A549 (cell line): ENCODE results near the gene TMEM121B. TPM values are rescaled to one million over a fixed set of nuclear protein-coding genes. Genes with fewer than 3 reads are reported as not detected.

ENCODE experiments used
- ATAC-seq, 2 experiments: fragments of 200-7000 bp in 1 of 2; fragments of >200 bp in 1 of 2; cut with Nextera tagmentation in 1 of 2; cut with Tn5 transposase in 1 of 2; 3 replicates each; pipeline versions ENCODE4 v1.8.0 to v1.9.1; 2018 to 2020; ENCODE audit warnings: mild to moderate bottlenecking in 1 of 2, moderate library complexity in 1 of 2
- CTCF ChIA-PET: fragments of 300-600 bp; sonication (Branson Sonifier 250); formaldehyde crosslinking; extraction: SDS; loops from one replicate; lab custom pipeline; 2021; ENCODE audit warnings: antibody characterized with exemption, inconsistent platforms; lab: Yijun Ruan, JAX
- POLR2A ChIA-PET: fragments of 350-600 bp; formaldehyde crosslinking; extraction: SDS; loops from one replicate; lab custom pipeline; 2021; ENCODE audit warnings: antibody characterized with exemption, inconsistent platforms; lab: Yijun Ruan, JAX
- DNase-seq, 2 experiments: peaks; one replicate each; pipeline versions ENCODE4 v3.0.0 to v3.0.0-alpha.2; 2011 to 2016; ENCODE audit warnings: low read depth in 1 of 2, low spot score in 1 of 2
- FAIRE-seq: peaks from 2 replicates; lab custom pipeline; 2011; peaks lifted over from hg19 to GRCh38; lab: Jason Lieb, UNC
- H3K27ac ChIP-seq, 2 experiments: fragments of >200 bp; sonication (Bioruptor Twin); formaldehyde crosslinking; 3 replicates each; pipeline ENCODE4 v1.5.1; 2016 to 2017
- H3K4me1 ChIP-seq: fragments of >200 bp; sonication (Bioruptor Twin); formaldehyde crosslinking; 3 replicates; pipeline ENCODE4 v1.6.1; 2016
- H3K4me2 ChIP-seq: fragments of >200 bp; sonication (Bioruptor Twin); formaldehyde crosslinking; 3 replicates; pipeline ENCODE4 v1.6.1; 2016
- H3K4me3 ChIP-seq: fragments of >200 bp; sonication (Bioruptor Twin); formaldehyde crosslinking; 3 replicates; pipeline ENCODE4 v1.5.1; 2016
- H3K9me3 ChIP-seq: fragments of >200 bp; sonication (Bioruptor Twin); formaldehyde crosslinking; 3 replicates; pipeline ENCODE4 v1.6.1; 2016
- CEBPB ChIP-seq, 2 experiments: fragments of >200 bp in 1 of 2; sonication (Bioruptor Twin) in 1 of 2; formaldehyde crosslinking in 1 of 2; IDR thresholded peaks; 2 replicates each; pipeline ENCODE4 v1.6.1; 2012 to 2016
- CHD2 ChIP-seq: fragments of 150-350 bp; IDR thresholded peaks from 2 replicates; pipeline ENCODE4 v1.6.1; 2014; ENCODE audit warnings: low read length; ENCODE audit not compliant: partially characterized antibody
- CTCF ChIP-seq: fragments of >200 bp; sonication (Bioruptor Twin); formaldehyde crosslinking; IDR thresholded peaks from 3 replicates; pipeline ENCODE4 v1.5.1; 2016
- EHF ChIP-seq: fragments of 250-450 bp; sonication (Bioruptor Pico); IDR thresholded peaks from 2 replicates; pipeline ENCODE4 v1.5.0; 2020; ENCODE audit warnings: mild to moderate bottlenecking
- FOSL2 ChIP-seq, 2 experiments: fragments of 450-650 bp in 1 of 2; fragments of >200 bp in 1 of 2; sonication (Bioruptor Twin) in 1 of 2; formaldehyde crosslinking; IDR thresholded peaks; 2 replicates each; pipeline versions ENCODE4 v1.5.0 to v1.6.1; 2016 to 2020; ENCODE audit warnings: mild to moderate bottlenecking in 1 of 2, moderate library complexity in 1 of 2
- FOXS1 ChIP-seq: fragments of 250-450 bp; sonication (Bioruptor Pico); IDR thresholded peaks from 2 replicates; pipeline ENCODE4 v1.5.0; 2020; ENCODE audit warnings: mild to moderate bottlenecking, moderate library complexity
- GATA3 ChIP-seq: IDR thresholded peaks from 2 replicates; pipeline ENCODE4 v1.6.1; 2012; ENCODE audit warnings: borderline replicate concordance
- HDAC2 ChIP-seq: fragments of 200-600 bp; sonication (generic); IDR thresholded peaks from 2 replicates; pipeline ENCODE4 v1.6.1; 2016
- HOXA7 ChIP-seq: fragments of 250-450 bp; sonication (Bioruptor Pico); IDR thresholded peaks from 2 replicates; pipeline ENCODE4 v1.5.0; 2020; ENCODE audit warnings: mild to moderate bottlenecking, moderate library complexity
- HOXB13 ChIP-seq: fragments of 250-450 bp; sonication (Bioruptor Pico); IDR thresholded peaks from 2 replicates; pipeline ENCODE4 v1.5.0; 2020; ENCODE audit warnings: low read depth, mild to moderate bottlenecking, moderate library complexity
- HOXB5 ChIP-seq: fragments of 250-450 bp; sonication (Bioruptor Pico); IDR thresholded peaks from 2 replicates; pipeline ENCODE4 v1.5.0; 2020; ENCODE audit warnings: mild to moderate bottlenecking, moderate library complexity
- KDM1A ChIP-seq: fragments of 200-600 bp; sonication (generic); IDR thresholded peaks from 2 replicates; pipeline ENCODE4 v1.6.1; 2016; ENCODE audit warnings: low read depth, mild to moderate bottlenecking
- KDM5A ChIP-seq: fragments of 200-600 bp; sonication (generic); IDR thresholded peaks from 2 replicates; pipeline ENCODE4 v1.6.1; 2016; ENCODE audit warnings: antibody characterized with exemption, mild to moderate bottlenecking
- MAFK ChIP-seq: fragments of 450-650 bp; IDR thresholded peaks from 2 replicates; pipeline ENCODE4 v1.6.1; 2014; ENCODE audit not compliant: partially characterized antibody
- MYC ChIP-seq: IDR thresholded peaks from 2 replicates; pipeline ENCODE4 v1.6.1; 2012; ENCODE audit warnings: mild to moderate bottlenecking, inconsistent platforms, low read length, improper control_type of control experiment, borderline replicate concordance
- NFE2L2 ChIP-seq: fragments of 150-350 bp; conservative IDR thresholded peaks from 2 replicates; pipeline ENCODE4 v1.6.1; 2014; ENCODE audit warnings: low read length
- NPAS2 ChIP-seq: fragments of 250-450 bp; sonication (Bioruptor Pico); IDR thresholded peaks from 2 replicates; pipeline ENCODE4 v1.8.0; 2022; ENCODE audit warnings: mild to moderate bottlenecking, moderate library complexity, borderline replicate concordance
- NR3C1 ChIP-seq: fragments of >200 bp; sonication (Bioruptor Twin); formaldehyde crosslinking; IDR thresholded peaks from 3 replicates; pipeline ENCODE4 v1.6.1; 2017
- PHF8 ChIP-seq: fragments of 200-600 bp; sonication (generic); IDR thresholded peaks from 2 replicates; pipeline ENCODE4 v1.6.1; 2016; ENCODE audit warnings: low read depth, mild to moderate bottlenecking, antibody characterized with exemption, moderate library complexity, borderline replicate concordance
- POLR2AphosphoS2 ChIP-seq: conservative IDR thresholded peaks from 2 replicates; pipeline ENCODE4 v1.6.1; 2012; ENCODE audit warnings: low read length, improper control_type of control experiment, inconsistent platforms
- RAD21 ChIP-seq, 2 experiments: fragments of >200 bp in 1 of 2; sonication (Bioruptor Twin) in 1 of 2; formaldehyde crosslinking in 1 of 2; IDR thresholded peaks in 1 of 2; conservative IDR thresholded peaks in 1 of 2; 2 replicates in 1 of 2; 3 replicates in 1 of 2; pipeline ENCODE4 v1.6.1; 2012 to 2018; ENCODE audit warnings: inconsistent platforms in 1 of 2
- RARB ChIP-seq: fragments of 250-450 bp; sonication (Bioruptor Pico); IDR thresholded peaks from 2 replicates; pipeline ENCODE4 v1.8.0; 2021; ENCODE audit warnings: mild to moderate bottlenecking, moderate library complexity
- RCOR1 ChIP-seq: fragments of 150-350 bp; IDR thresholded peaks from 2 replicates; pipeline ENCODE4 v1.6.1; 2014; ENCODE audit warnings: antibody characterized with exemption, low read length, low read depth
- RFX5 ChIP-seq: fragments of 450-650 bp; IDR thresholded peaks from 2 replicates; pipeline ENCODE4 v1.7.1; 2014; ENCODE audit warnings: antibody characterized with exemption, mild to moderate bottlenecking, moderate library complexity
- SMC3 ChIP-seq: fragments of >200 bp; sonication (Bioruptor Twin); formaldehyde crosslinking; IDR thresholded peaks from 3 replicates; pipeline ENCODE4 v1.6.1; 2018; ENCODE audit warnings: inconsistent platforms
- SREBF2 ChIP-seq: fragments of 450-650 bp; IDR thresholded peaks from 2 replicates; pipeline ENCODE4 v1.6.1; 2014; ENCODE audit warnings: mild to moderate bottlenecking, moderate library complexity
- TFCP2L1 ChIP-seq: fragments of 250-450 bp; sonication (Bioruptor Pico); IDR thresholded peaks from 2 replicates; pipeline ENCODE4 v1.5.0; 2021; ENCODE audit warnings: mild to moderate bottlenecking
- ZC3H11A ChIP-seq: fragments of 450-650 bp; IDR thresholded peaks from 2 replicates; pipeline ENCODE4 v1.6.1; 2014; ENCODE audit warnings: antibody characterized with exemption, mild to moderate bottlenecking
- ZSCAN20 ChIP-seq: fragments of 250-450 bp; sonication (Bioruptor Pico); IDR thresholded peaks from 2 replicates; pipeline ENCODE4 v1.8.0; 2022; ENCODE audit warnings: mild to moderate bottlenecking, moderate library complexity
- WGBS: methylation state at CpG from one replicate; pipeline ENCODE4 v1.1.6; 2017; ENCODE audit errors: missing lambda C conversion rate; 5-methylcytosine and 5-hydroxymethylcytosine counted together
- polyA plus RNA-seq, 4 experiments: library from polyadenylated mRNA; depleted of rRNA in 3 of 4; stranded (reverse); fragments of >200 nt; fragmentation: RNase III in 1 of 4; extraction: RNeasy Plus Mini Kit Qiagen cat#74134 plus additional on column Dnase treatment in 1 of 4; gene quantifications; 2 replicates in 3 of 4; 3 replicates in 1 of 4; pipeline ENCODE4 v1.2.3, GENCODE V29; 2011 to 2017
- TF ChIP-seq, protein P1 (sequence below): fragments of 150-350 bp; IDR thresholded peaks from 2 replicates; pipeline ENCODE4 v1.6.1; 2014; ENCODE audit warnings: low read depth, mild to moderate bottlenecking, low read length

TMEM121B gene
- polyA plus RNA-seq, 2 of the 4 experiments (the other 2 are of a cell fraction) = 0.03 to 0.08 TPM

- Histone ChIP-seq H3K9me3 (no peaks in the 10 kb centered on the region), H3K4me2 (no peak overlapping the region), H3K4me3 (no peak overlapping the region), H3K27ac (no peak overlapping the region), H3K4me1 (no peaks in the 10 kb centered on the region)
- TF ChIP-seq RFX5 = no peak
- TF ChIP-seq MAFK = no peak
- TF ChIP-seq ZC3H11A = no peak
- TF ChIP-seq CTCF = no peak
- TF ChIP-seq GATA3 = no peak
- TF ChIP-seq, protein P1, sequence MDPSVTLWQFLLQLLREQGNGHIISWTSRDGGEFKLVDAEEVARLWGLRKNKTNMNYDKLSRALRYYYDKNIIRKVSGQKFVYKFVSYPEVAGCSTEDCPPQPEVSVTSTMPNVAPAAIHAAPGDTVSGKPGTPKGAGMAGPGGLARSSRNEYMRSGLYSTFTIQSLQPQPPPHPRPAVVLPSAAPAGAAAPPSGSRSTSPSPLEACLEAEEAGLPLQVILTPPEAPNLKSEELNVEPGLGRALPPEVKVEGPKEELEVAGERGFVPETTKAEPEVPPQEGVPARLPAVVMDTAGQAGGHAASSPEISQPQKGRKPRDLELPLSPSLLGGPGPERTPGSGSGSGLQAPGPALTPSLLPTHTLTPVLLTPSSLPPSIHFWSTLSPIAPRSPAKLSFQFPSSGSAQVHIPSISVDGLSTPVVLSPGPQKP = no peak
- TF ChIP-seq POLR2AphosphoS2 = no peak
- TF ChIP-seq EHF (CRISPR knock-in tag) = no peak
- TF ChIP-seq TFCP2L1 (CRISPR knock-in tag) = no peak
- TF ChIP-seq HOXB13 (CRISPR knock-in tag) = no peak
- TF ChIP-seq SMC3 = no peak
- TF ChIP-seq NFE2L2 = no peak
- TF ChIP-seq KDM1A = no peak
- no peak for TF ChIP-seq CHD2
- no peak for TF ChIP-seq NR3C1
- TF ChIP-seq MYC = no peak
- TF ChIP-seq KDM5A = no peak
- TF ChIP-seq FOSL2 (IDR thresholded peaks at IDR 0.05) = no peak
- TF ChIP-seq FOSL2 (CRISPR knock-in tag; IDR thresholded peaks at IDR 0.05) = no peak
- ChIA-PET CTCF (no interaction called here), POLR2A (no interaction called here)
- WGBS = 93% methylated on average over 10 of the region's 14 CpGs
- ATAC-seq = no peak
- DNase-seq = no peak
- no peak for FAIRE-seq
Observed at GRCh38 chr22:17104336-17104935, 16.7 kb downstream of the TMEM121B start.

GRCh38 chr22:17103351-17103750, 17.8 kb downstream of the TMEM121B start:
- no peaks in the 10 kb centered on the region for H3K4me1 ChIP-seq
- no peak for ATAC-seq
- no peak overlapping the region for H3K27ac ChIP-seq
- H3K9me3 ChIP-seq = no peaks in the 10 kb centered on the region
- no peak for TF ChIP-seq RAD21 (conservative IDR thresholded peaks at IDR 0.05 in 1 of 2, IDR thresholded peaks at IDR 0.05 in 1 of 2)
- TF ChIP-seq NPAS2 (CRISPR knock-in tag) = no peak
- no peak for TF ChIP-seq PHF8
- TF ChIP-seq RFX5 = no peak
- TF ChIP-seq MAFK = no peak
- no peak for TF ChIP-seq NFE2L2
- TF ChIP-seq POLR2AphosphoS2 = no peak
- TF ChIP-seq SMC3 = no peak
- TF ChIP-seq ZSCAN20 (CRISPR knock-in tag) = no peak
- TF ChIP-seq RARB (CRISPR knock-in tag) = no peak
- TF ChIP-seq RCOR1 = no peak
- TF ChIP-seq HOXA7 = no peak
- TF ChIP-seq HDAC2 = no peak
- no peak for TF ChIP-seq HOXB5 (CRISPR knock-in tag)
- TF ChIP-seq CEBPB (IDR thresholded peaks at IDR 0.05) = no peak
- no peak for TF ChIP-seq FOXS1 (CRISPR knock-in tag)
- no peak for TF ChIP-seq SREBF2
- no peak for FAIRE-seq
- H3K4me3 ChIP-seq = no peak overlapping the region
- DNase-seq = no peak
- CTCF ChIA-PET = no interaction called here
- POLR2A ChIA-PET = no interaction called here
- H3K4me2 ChIP-seq = no peak overlapping the region
- WGBS = 96% methylated on average over 9 of the region's 9 CpGs
